ENCODE results near the gene PLD6.

PLD6 gene

GRCh38 chr17:17175340-17175739, 30.8 kb downstream of the PLD6 start:
- Histone ChIP-seq H3K14ac (ENCODE audit: low read length) (no peak overlapping the region), H3K79me1 (ENCODE audit: low read length) (no peaks in the 10 kb centered on the region), H3K18ac (ENCODE audit: low read length) (no peak overlapping the region), H3K4ac (ENCODE audit: low read depth, low read length) (no peak overlapping the region), H3K79me2 (ENCODE audit: control insufficient read depth, insufficient read depth, low read length, poor library complexity) (no peaks in the 10 kb centered on the region), H3K23ac (ENCODE audit: low read length) (no peak overlapping the region), H3K9me3 (ENCODE audit: insufficient read depth, low read depth, low read length) (peaks cover 3% of the 10 kb centered on the region), H4K8ac (ENCODE audit: low read depth, low read length) (no peak overlapping the region), H2AFZ (ENCODE audit: insufficient read depth, low read length, poor library complexity) (no peak overlapping the region), H2AK5ac (ENCODE audit: low read length) (no peak overlapping the region), H3K36me3 (ENCODE audit: control insufficient read depth in 1 of 2, insufficient read depth in 2 of 2, low read length in 2 of 2) (peaks cover 84 to 88% of the 10 kb centered on the region in 2 experiments), H2BK12ac (ENCODE audit: low read length) (no peak overlapping the region), H3K9ac (ENCODE audit: low read length) (no peak overlapping the region), H3K4me2 (ENCODE audit: low read length) (no peak overlapping the region), H3K4me1 (ENCODE audit: control insufficient read depth in 1 of 2, insufficient read depth in 2 of 2, low read length in 2 of 2) (no peaks in the 10 kb centered on the region), H2BK120ac (ENCODE audit: insufficient read depth, low read length, poor library complexity) (no peak overlapping the region), H3K27ac (ENCODE audit: low read depth, low read length) (no peak overlapping the region), H4K12ac (ENCODE audit: low read depth, low read length) (no peak overlapping the region), H3K27me3 (ENCODE audit: insufficient read depth, low read length) (no peaks in the 10 kb centered on the region), H4K91ac (ENCODE audit: low read depth, low read length) (no peak overlapping the region), H2BK5ac (ENCODE audit: low read depth, low read length, poor library complexity) (no peak overlapping the region), H3K4me3 (ENCODE audit: low read depth, low read length) (no peak overlapping the region)
- no CpG with 5 or more reads among the region's 8 CpGs for WGBS (ENCODE audit: extremely low coverage, insufficient coverage, insufficient read length)
- DNase-seq, result no peak

DNA sequence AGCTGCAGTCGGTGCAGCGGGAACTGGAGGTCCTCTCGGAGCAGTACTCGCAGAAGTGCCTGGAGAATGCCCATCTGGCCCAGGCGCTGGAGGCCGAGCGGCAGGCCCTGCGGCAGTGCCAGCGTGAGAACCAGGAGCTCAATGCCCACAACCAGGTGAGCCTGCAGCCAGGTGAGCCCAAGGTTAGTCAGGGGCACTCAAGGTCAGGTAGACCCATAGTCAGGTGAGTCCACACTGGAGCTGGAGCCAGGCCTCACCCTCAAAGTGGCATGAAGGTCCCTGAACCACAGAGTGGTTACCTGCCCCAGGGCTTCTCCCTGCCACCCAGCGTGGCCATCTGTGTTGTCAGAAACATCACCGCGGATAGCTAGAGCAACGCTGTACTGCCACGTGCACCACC, 32.2 kb downstream of the PLD6 start:
- Histone ChIP-seq H3K23ac (ENCODE audit: low read length) (no peak overlapping the region), H3K79me2 (ENCODE audit: control insufficient read depth, insufficient read depth, low read length, poor library complexity) (no peaks in the 10 kb centered on the region), H3K18ac (ENCODE audit: low read length) (no peak overlapping the region), H4K12ac (ENCODE audit: low read depth, low read length) (no peak overlapping the region), H4K91ac (ENCODE audit: low read depth, low read length) (no peak overlapping the region), H3K9ac (ENCODE audit: low read length) (no peak overlapping the region), H2BK120ac (ENCODE audit: insufficient read depth, low read length, poor library complexity) (no peak overlapping the region), H3K79me1 (ENCODE audit: low read length) (no peaks in the 10 kb centered on the region), H3K9me3 (ENCODE audit: insufficient read depth, low read depth, low read length) (no peaks in the 10 kb centered on the region), H4K8ac (ENCODE audit: low read depth, low read length) (no peak overlapping the region), H3K4me3 (ENCODE audit: low read depth, low read length) (peak overlapping the region; percentile 5), H2BK12ac (ENCODE audit: low read length) (no peak overlapping the region), H3K4me1 (ENCODE audit: control insufficient read depth in 1 of 2, insufficient read depth in 2 of 2, low read length in 2 of 2) (no peaks in the 10 kb centered on the region), H3K27me3 (ENCODE audit: insufficient read depth, low read length) (no peaks in the 10 kb centered on the region), H2AFZ (ENCODE audit: insufficient read depth, low read length, poor library complexity) (no peak overlapping the region), H3K4me2 (ENCODE audit: low read length) (no peak overlapping the region), H3K4ac (ENCODE audit: low read depth, low read length) (no peak overlapping the region), H3K14ac (ENCODE audit: low read length) (no peak overlapping the region), H2BK5ac (ENCODE audit: low read depth, low read length, poor library complexity) (no peak overlapping the region), H2AK5ac (ENCODE audit: low read length) (no peak overlapping the region), H3K36me3 (ENCODE audit: control insufficient read depth in 1 of 2, insufficient read depth in 2 of 2, low read length in 2 of 2) (peaks cover 79 to 88% of the 10 kb centered on the region in 2 experiments), H3K27ac (ENCODE audit: low read depth, low read length) (no peak overlapping the region)
- no CpG with 5 or more reads among the region's 14 CpGs for WGBS (ENCODE audit: extremely low coverage, insufficient coverage, insufficient read length)
- DNase-seq, result no peak

DNA sequence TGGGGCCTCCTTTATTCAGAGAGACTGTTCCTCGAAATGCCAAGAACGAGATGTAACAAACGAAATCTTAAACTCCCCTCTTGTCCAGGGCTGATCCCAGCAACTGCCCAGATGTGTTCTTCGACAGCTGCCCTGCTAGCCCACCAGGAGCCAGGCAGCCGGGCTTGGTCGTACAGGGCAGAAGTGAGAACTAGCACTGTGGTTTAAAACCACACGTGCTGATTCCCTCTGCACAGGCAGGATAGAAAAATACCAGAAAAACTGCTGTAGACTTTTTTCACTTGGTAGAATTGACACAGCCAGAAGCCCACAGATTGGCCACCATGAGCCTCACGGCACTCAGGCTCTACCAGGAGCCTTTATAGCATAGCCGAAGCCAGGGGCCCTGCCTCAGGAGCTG, 33.1 kb downstream of the PLD6 start:
- H3K27ac ChIP-seq (ENCODE audit: low read depth, low read length), result no peak overlapping the region
- no peaks in the 10 kb centered on the region for H3K79me2 ChIP-seq (ENCODE audit: control insufficient read depth, insufficient read depth, low read length, poor library complexity)
- no CpG with 5 or more reads among the region's 9 CpGs for WGBS (ENCODE audit: extremely low coverage, insufficient coverage, insufficient read length)

DNA sequence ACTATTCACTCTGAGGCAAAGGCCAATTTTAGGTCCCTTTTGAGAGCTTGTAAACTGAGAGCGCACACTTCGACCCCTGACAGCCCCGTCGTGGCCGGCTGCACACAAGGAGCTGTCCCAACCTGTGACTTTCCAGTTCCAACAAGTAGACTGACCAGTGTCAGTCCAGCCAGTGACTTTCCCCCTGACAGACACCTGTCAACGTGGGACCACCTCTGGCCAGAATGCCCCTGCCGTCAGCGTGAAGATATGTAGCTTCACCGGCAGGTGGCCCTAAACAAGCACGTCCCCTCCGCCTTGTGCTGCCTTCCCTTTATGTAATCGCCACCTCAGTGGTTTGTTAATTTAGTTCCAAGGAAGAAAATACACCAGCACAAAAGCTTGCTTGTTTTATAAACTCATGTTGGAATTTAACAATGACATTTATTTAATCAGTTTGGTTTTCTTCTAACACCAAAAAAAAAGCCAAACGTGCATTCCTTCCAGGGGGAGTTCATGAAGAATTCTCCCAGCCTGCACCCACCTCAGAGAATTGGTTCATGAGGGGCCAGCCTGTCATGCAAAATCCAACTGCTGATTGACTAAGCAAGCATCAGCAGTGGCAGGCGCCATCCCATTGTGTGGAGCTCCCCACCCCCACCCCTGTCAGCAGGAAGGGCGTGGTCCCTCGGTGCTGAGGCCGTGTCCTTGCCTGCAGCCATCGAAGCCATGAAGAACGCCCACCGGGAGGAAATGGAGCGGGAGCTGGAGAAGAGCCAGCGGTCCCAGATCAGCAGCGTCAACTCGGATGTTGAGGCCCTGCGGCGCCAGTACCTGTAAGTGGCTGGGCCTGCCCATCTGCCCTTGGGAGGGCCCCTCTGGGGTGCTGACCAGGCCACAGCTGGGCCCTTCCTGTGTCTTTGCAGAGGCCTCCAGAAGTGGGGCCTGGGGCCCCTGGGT, 33.9 kb downstream of the PLD6 start:
- peaks cover 82 to 92% of the 10 kb centered on the region in 2 experiments for H3K36me3 ChIP-seq (ENCODE audit: control insufficient read depth in 1 of 2, insufficient read depth in 2 of 2, low read length in 2 of 2)
- H3K18ac ChIP-seq (ENCODE audit: low read length), result no peak overlapping the region
- H3K4me3 ChIP-seq (ENCODE audit: low read depth, low read length), result no peak overlapping the region
- H4K8ac ChIP-seq (ENCODE audit: low read depth, low read length), result no peak overlapping the region
- H2BK5ac ChIP-seq (ENCODE audit: low read depth, low read length, poor library complexity), result no peak overlapping the region
- H3K4me2 ChIP-seq (ENCODE audit: low read length), result no peak overlapping the region
- no peaks in the 10 kb centered on the region for H3K79me1 ChIP-seq (ENCODE audit: low read length)
- no peak overlapping the region for H2BK12ac ChIP-seq (ENCODE audit: low read length)
- H2AK5ac ChIP-seq (ENCODE audit: low read length), result no peak overlapping the region
- no peak overlapping the region for H3K14ac ChIP-seq (ENCODE audit: low read length)
- no peak overlapping the region for H3K4ac ChIP-seq (ENCODE audit: low read depth, low read length)
- no peak for DNase-seq
- H2AFZ ChIP-seq (ENCODE audit: insufficient read depth, low read length, poor library complexity), result no peak overlapping the region
- H3K9ac ChIP-seq (ENCODE audit: low read length), result no peak overlapping the region
- no CpG with 5 or more reads among the region's 26 CpGs for WGBS (ENCODE audit: extremely low coverage, insufficient coverage, insufficient read length)
- no peak overlapping the region for H3K23ac ChIP-seq (ENCODE audit: low read length)
- no peaks in the 10 kb centered on the region for H3K27me3 ChIP-seq (ENCODE audit: insufficient read depth, low read length)
- no peaks in the 10 kb centered on the region for H3K4me1 ChIP-seq (ENCODE audit: control insufficient read depth in 1 of 2, insufficient read depth in 2 of 2, low read length in 2 of 2)
- no peak overlapping the region for H4K91ac ChIP-seq (ENCODE audit: low read depth, low read length)
- H3K79me2 ChIP-seq (ENCODE audit: control insufficient read depth, insufficient read depth, low read length, poor library complexity), result no peaks in the 10 kb centered on the region
- H3K27ac ChIP-seq (ENCODE audit: low read depth, low read length), result no peak overlapping the region
- H2BK120ac ChIP-seq (ENCODE audit: insufficient read depth, low read length, poor library complexity), result no peak overlapping the region
- no peak overlapping the region for H4K12ac ChIP-seq (ENCODE audit: low read depth, low read length)
- peaks cover under 1% of the 10 kb centered on the region for H3K9me3 ChIP-seq (ENCODE audit: insufficient read depth, low read depth, low read length)

More for the DNA sequence above, 33.1 kb downstream of the PLD6 start:
- no peak overlapping the region for H2AFZ ChIP-seq (ENCODE audit: insufficient read depth, low read length, poor library complexity)
- H3K4me2 ChIP-seq (ENCODE audit: low read length), result no peak overlapping the region
- H2BK5ac ChIP-seq (ENCODE audit: low read depth, low read length, poor library complexity), result no peak overlapping the region
- H4K12ac ChIP-seq (ENCODE audit: low read depth, low read length), result no peak overlapping the region
- no peak overlapping the region for H3K14ac ChIP-seq (ENCODE audit: low read length)
- no peaks in the 10 kb centered on the region for H3K27me3 ChIP-seq (ENCODE audit: insufficient read depth, low read length)
- H3K18ac ChIP-seq (ENCODE audit: low read length), result no peak overlapping the region
- no peak overlapping the region for H3K23ac ChIP-seq (ENCODE audit: low read length)
- H2BK120ac ChIP-seq (ENCODE audit: insufficient read depth, low read length, poor library complexity), result no peak overlapping the region
- no peak overlapping the region for H3K4ac ChIP-seq (ENCODE audit: low read depth, low read length)
- H3K4me3 ChIP-seq (ENCODE audit: low read depth, low read length), result no peak overlapping the region
- no peak overlapping the region for H4K91ac ChIP-seq (ENCODE audit: low read depth, low read length)
- H3K36me3 ChIP-seq (ENCODE audit: control insufficient read depth in 1 of 2, insufficient read depth in 2 of 2, low read length in 2 of 2), result peaks cover 80 to 89% of the 10 kb centered on the region in 2 experiments
- no peak for DNase-seq
- H3K79me1 ChIP-seq (ENCODE audit: low read length), result no peaks in the 10 kb centered on the region
- no peak overlapping the region for H2BK12ac ChIP-seq (ENCODE audit: low read length)
- no peak overlapping the region for H3K9ac ChIP-seq (ENCODE audit: low read length)
- H2AK5ac ChIP-seq (ENCODE audit: low read length), result no peak overlapping the region
- H4K8ac ChIP-seq (ENCODE audit: low read depth, low read length), result no peak overlapping the region
- no peaks in the 10 kb centered on the region for H3K4me1 ChIP-seq (ENCODE audit: control insufficient read depth in 1 of 2, insufficient read depth in 2 of 2, low read length in 2 of 2)
- no peaks in the 10 kb centered on the region for H3K9me3 ChIP-seq (ENCODE audit: insufficient read depth, low read depth, low read length)

Data from trophoblast cell (in vitro differentiated cells and primary cell).